Measurements from ENCODE around the gene DHRS12.

DHRS12 gene

GRCh38 chr13:51818781-51819511 is 15.0 kb upstream of the DHRS12 start:
- DNase-seq (ENCODE audit: low read depth, low spot score) = no peak
- H3K4me1 ChIP-seq (ENCODE audit: control insufficient read depth, insufficient read depth, low read length) = peaks cover 8% of the 10 kb centered on the region
- H3K27ac ChIP-seq (ENCODE audit: low read length) = no peak overlapping the region
- no peaks in the 10 kb centered on the region for H3K27me3 ChIP-seq (ENCODE audit: control insufficient read depth, insufficient read depth, low read length)
- no peaks in the 10 kb centered on the region for H3K9me3 ChIP-seq (ENCODE audit: control insufficient read depth, insufficient read depth, low read length)
- whole genome bisulfite sequencing (ENCODE audit: insufficient coverage, insufficient read length) = no CpG with 5 or more reads among the region's 9 CpGs
- H3K4me3 ChIP-seq (ENCODE audit: low read length) = no peak overlapping the region
- H3K36me3 ChIP-seq (ENCODE audit: control insufficient read depth, insufficient read depth, low read length) = no peaks in the 10 kb centered on the region

- Histone ChIP-seq H3K4me1 (ENCODE audit: control insufficient read depth, insufficient read depth, low read length) (peaks cover 8% of the 10 kb centered on the region), H3K27ac (ENCODE audit: low read length) (no peak overlapping the region), H3K9me3 (ENCODE audit: control insufficient read depth, insufficient read depth, low read length) (no peaks in the 10 kb centered on the region), H3K36me3 (ENCODE audit: control insufficient read depth, insufficient read depth, low read length) (no peaks in the 10 kb centered on the region), H3K4me3 (ENCODE audit: low read length) (no peak overlapping the region), H3K27me3 (ENCODE audit: control insufficient read depth, insufficient read depth, low read length) (no peaks in the 10 kb centered on the region)
- WGBS (ENCODE audit: insufficient coverage, insufficient read length) = no CpG with 5 or more reads among the region's 4 CpGs
- no peak for DNase-seq (ENCODE audit: low read depth, low spot score)
Observed at GRCh38 chr13:51818276-51818675, 14.3 kb upstream of the DHRS12 start.

- DNase-seq (ENCODE audit: low read depth, low spot score) = no peak
- WGBS (ENCODE audit: insufficient coverage, insufficient read length) = no CpG with 5 or more reads among the region's 8 CpGs
- Histone ChIP-seq H3K4me1 (ENCODE audit: control insufficient read depth, insufficient read depth, low read length) (peaks cover 8% of the 10 kb centered on the region), H3K36me3 (ENCODE audit: control insufficient read depth, insufficient read depth, low read length) (no peaks in the 10 kb centered on the region), H3K27ac (ENCODE audit: low read length) (no peak overlapping the region), H3K4me3 (ENCODE audit: low read length) (no peak overlapping the region), H3K9me3 (ENCODE audit: control insufficient read depth, insufficient read depth, low read length) (no peaks in the 10 kb centered on the region), H3K27me3 (ENCODE audit: control insufficient read depth, insufficient read depth, low read length) (no peaks in the 10 kb centered on the region)
Observed at GRCh38 chr13:51817717-51818116, 13.8 kb upstream of the DHRS12 start.

GRCh38 chr13:51816604-51817249 is 12.8 kb upstream of the DHRS12 start:
- Histone ChIP-seq H3K36me3 (ENCODE audit: control insufficient read depth, insufficient read depth, low read length) (no peaks in the 10 kb centered on the region), H3K27ac (ENCODE audit: low read length) (no peak overlapping the region), H3K9me3 (ENCODE audit: control insufficient read depth, insufficient read depth, low read length) (no peaks in the 10 kb centered on the region), H3K27me3 (ENCODE audit: control insufficient read depth, insufficient read depth, low read length) (no peaks in the 10 kb centered on the region), H3K4me3 (ENCODE audit: low read length) (no peak overlapping the region; the same call in 1 of the 2 replicates), H3K4me1 (ENCODE audit: control insufficient read depth, insufficient read depth, low read length) (peaks cover 8% of the 10 kb centered on the region)
- no peak for DNase-seq (ENCODE audit: low read depth, low spot score)
- WGBS (ENCODE audit: insufficient coverage, insufficient read length) = 100% methylated on average over 1 of the region's 19 CpGs

GRCh38 chr13:51815848-51816247 is 11.9 kb upstream of the DHRS12 start:
- Histone ChIP-seq H3K27ac (ENCODE audit: low read length) (no peak overlapping the region), H3K27me3 (ENCODE audit: control insufficient read depth, insufficient read depth, low read length) (no peaks in the 10 kb centered on the region), H3K9me3 (ENCODE audit: control insufficient read depth, insufficient read depth, low read length) (no peaks in the 10 kb centered on the region), H3K4me3 (ENCODE audit: low read length) (no peak overlapping the region; the same call in 1 of the 2 replicates), H3K4me1 (ENCODE audit: control insufficient read depth, insufficient read depth, low read length) (peaks cover 9% of the 10 kb centered on the region), H3K36me3 (ENCODE audit: control insufficient read depth, insufficient read depth, low read length) (no peaks in the 10 kb centered on the region)
- no peak for DNase-seq (ENCODE audit: low read depth, low spot score)
- WGBS (ENCODE audit: insufficient coverage, insufficient read length) = no CpG with 5 or more reads among the region's 11 CpGs

- H3K27ac ChIP-seq (ENCODE audit: low read length) = no peak overlapping the region
- peaks cover 10% of the 10 kb centered on the region for H3K4me1 ChIP-seq (ENCODE audit: control insufficient read depth, insufficient read depth, low read length)
- H3K4me3 ChIP-seq (ENCODE audit: low read length) = no peak overlapping the region
- WGBS (ENCODE audit: insufficient coverage, insufficient read length) = no CpG with 5 or more reads among the region's 13 CpGs
- no peaks in the 10 kb centered on the region for H3K9me3 ChIP-seq (ENCODE audit: control insufficient read depth, insufficient read depth, low read length)
- no peak for DNase-seq (ENCODE audit: low read depth, low spot score)
- no peaks in the 10 kb centered on the region for H3K36me3 ChIP-seq (ENCODE audit: control insufficient read depth, insufficient read depth, low read length)
- no peaks in the 10 kb centered on the region for H3K27me3 ChIP-seq (ENCODE audit: control insufficient read depth, insufficient read depth, low read length)
Observed at GRCh38 chr13:51814825-51815650, 11.1 kb upstream of the DHRS12 start.

GRCh38 chr13:51814071-51814470 is 10.1 kb upstream of the DHRS12 start:
- peaks cover 6% of the 10 kb centered on the region for H3K4me1 ChIP-seq (ENCODE audit: control insufficient read depth, insufficient read depth, low read length)
- H3K27me3 ChIP-seq (ENCODE audit: control insufficient read depth, insufficient read depth, low read length) = no peaks in the 10 kb centered on the region
- H3K4me3 ChIP-seq (ENCODE audit: low read length) = no peak overlapping the region
- no peak for DNase-seq (ENCODE audit: low read depth, low spot score)
- no peaks in the 10 kb centered on the region for H3K36me3 ChIP-seq (ENCODE audit: control insufficient read depth, insufficient read depth, low read length)
- no peak overlapping the region for H3K27ac ChIP-seq (ENCODE audit: low read length)
- WGBS (ENCODE audit: insufficient coverage, insufficient read length) = no CpG with 5 or more reads among the region's 2 CpGs
- H3K9me3 ChIP-seq (ENCODE audit: control insufficient read depth, insufficient read depth, low read length) = no peaks in the 10 kb centered on the region

- no peak overlapping the region for H3K4me3 ChIP-seq (ENCODE audit: low read length)
Observed at GRCh38 chr13:51811920-51812451, 8.0 kb upstream of the DHRS12 start.

GRCh38 chr13:51811046-51811445 is 7.1 kb upstream of the DHRS12 start:
- H3K4me3 ChIP-seq (ENCODE audit: low read length) = no peak overlapping the region

More at GRCh38 chr13:51811920-51812451, 8.0 kb upstream of the DHRS12 start:
- WGBS (ENCODE audit: insufficient coverage, insufficient read length) = no CpG with 5 or more reads among the region's 4 CpGs
- peaks cover 5% of the 10 kb centered on the region for H3K4me1 ChIP-seq (ENCODE audit: control insufficient read depth, insufficient read depth, low read length)
- H3K27me3 ChIP-seq (ENCODE audit: control insufficient read depth, insufficient read depth, low read length) = no peaks in the 10 kb centered on the region
- DNase-seq (ENCODE audit: low read depth, low spot score) = no peak
- no peaks in the 10 kb centered on the region for H3K36me3 ChIP-seq (ENCODE audit: control insufficient read depth, insufficient read depth, low read length)
- no peaks in the 10 kb centered on the region for H3K9me3 ChIP-seq (ENCODE audit: control insufficient read depth, insufficient read depth, low read length)
- H3K27ac ChIP-seq (ENCODE audit: low read length) = no peak overlapping the region

GRCh38 chr13:51808811-51809210 is 4.8 kb upstream of the DHRS12 start:
- no peaks in the 10 kb centered on the region for H3K36me3 ChIP-seq (ENCODE audit: control insufficient read depth, insufficient read depth, low read length)
- H3K27me3 ChIP-seq (ENCODE audit: control insufficient read depth, insufficient read depth, low read length) = no peaks in the 10 kb centered on the region
- DNase-seq (ENCODE audit: low read depth, low spot score) = no peak
- no peak overlapping the region for H3K27ac ChIP-seq (ENCODE audit: low read length)
- H3K4me1 ChIP-seq (ENCODE audit: control insufficient read depth, insufficient read depth, low read length) = peaks cover 6% of the 10 kb centered on the region
- H3K9me3 ChIP-seq (ENCODE audit: control insufficient read depth, insufficient read depth, low read length) = no peaks in the 10 kb centered on the region
- no peak overlapping the region for H3K4me3 ChIP-seq (ENCODE audit: low read length)

More at GRCh38 chr13:51811046-51811445, 7.1 kb upstream of the DHRS12 start:
- WGBS (ENCODE audit: insufficient coverage, insufficient read length) = no CpG with 5 or more reads among the region's 12 CpGs
- no peaks in the 10 kb centered on the region for H3K27me3 ChIP-seq (ENCODE audit: control insufficient read depth, insufficient read depth, low read length)
- no peak for DNase-seq (ENCODE audit: low read depth, low spot score)
- H3K36me3 ChIP-seq (ENCODE audit: control insufficient read depth, insufficient read depth, low read length) = no peaks in the 10 kb centered on the region
- 0 out of 2 replicates have a peak, but pooled peaks cover 2% of the 10 kb centered on the region for H3K4me1 ChIP-seq (ENCODE audit: control insufficient read depth, insufficient read depth, low read length)
- H3K27ac ChIP-seq (ENCODE audit: low read length) = no peak overlapping the region
- H3K9me3 ChIP-seq (ENCODE audit: control insufficient read depth, insufficient read depth, low read length) = no peaks in the 10 kb centered on the region

Measured in iPS DF 6.9 (cell line).